HepG2 (cell line): ENCODE measurements around the gene NOTCH4. TPM values are rescaled to one million over a fixed set of nuclear protein-coding genes. Genes with fewer than 3 reads are reported as not detected.

Source experiments
- ARNT ChIP-seq: fragments of 450-650 bp; IDR thresholded peaks from 2 replicates; pipeline ENCODE4 v1.6.1; 2017
- EED ChIP-seq: sonication (generic); formaldehyde crosslinking; IDR thresholded peaks from 2 replicates; pipeline ENCODE4 v1.5.0; 2020; ENCODE audit warnings: mild to moderate bottlenecking, missing genetic modification reagents
- EP300 ChIP-seq, 3 experiments: sonication (generic) in 1 of 3; formaldehyde crosslinking in 1 of 3; IDR thresholded peaks; 2 replicates each; pipeline versions ENCODE4 v1.5.1 to v1.6.1; 2011 to 2020; ENCODE audit warnings: low read depth in 2 of 3, low read length in 2 of 3, borderline replicate concordance in 1 of 3, improper control_type of control experiment in 1 of 3, mild to moderate bottlenecking in 1 of 3, missing genetic modification reagents in 1 of 3, moderate library complexity in 1 of 3
- FOSL2 ChIP-seq: sonication (generic); formaldehyde crosslinking; IDR thresholded peaks from 2 replicates; pipeline ENCODE4 v1.4.0; 2020; ENCODE audit warnings: missing genetic modification reagents
- HNRNPK ChIP-seq: fragments of 200-400 bp; formaldehyde crosslinking; IDR thresholded peaks from 2 replicates; pipeline ENCODE4 v1.6.1; 2018; ENCODE audit warnings: low read length, low read depth, moderate library complexity, mild to moderate bottlenecking; ENCODE audit not compliant: poor library complexity, severe bottlenecking
- IKZF4 ChIP-seq: sonication (generic); formaldehyde crosslinking; IDR thresholded peaks from 2 replicates; pipeline ENCODE4 v1.5.1; 2020; ENCODE audit warnings: borderline replicate concordance, mild to moderate bottlenecking, low read depth, missing genetic modification reagents; ENCODE audit errors: not compliant biosample characterization
- MAFK ChIP-seq, 2 experiments: IDR thresholded peaks in 1 of 2; conservative IDR thresholded peaks in 1 of 2; 2 replicates each; pipeline ENCODE4 v1.6.1; 2011; ENCODE audit warnings: improper control_type of control experiment in 2 of 2, low read length in 2 of 2
- NRL ChIP-seq: sonication (generic); formaldehyde crosslinking; IDR thresholded peaks from 2 replicates; pipeline ENCODE4 v1.5.0; 2020; ENCODE audit warnings: missing genetic modification reagents, mild to moderate bottlenecking, moderate library complexity, borderline replicate concordance
- SALL1 ChIP-seq: sonication (generic); formaldehyde crosslinking; IDR thresholded peaks from 2 replicates; pipeline ENCODE4 v1.8.0; 2022; ENCODE audit warnings: mild to moderate bottlenecking, missing genetic modification reagents
- SCMH1 ChIP-seq: sonication (generic); formaldehyde crosslinking; IDR thresholded peaks from 2 replicates; pipeline ENCODE4 v1.9.0; 2021; ENCODE audit warnings: missing genetic modification reagents, mild to moderate bottlenecking, borderline replicate concordance
- TBX3 ChIP-seq: fragments of 450-650 bp; IDR thresholded peaks from 2 replicates; pipeline ENCODE4 v1.6.1; 2017; ENCODE audit warnings: antibody characterized with exemption, mild to moderate bottlenecking, inconsistent platforms, borderline replicate concordance
- ZNF10 ChIP-seq: sonication (generic); formaldehyde crosslinking; IDR thresholded peaks from 2 replicates; pipeline ENCODE4 v1.4.0; 2020; ENCODE audit warnings: mild to moderate bottlenecking, low read depth, missing genetic modification reagents, borderline replicate concordance
- ZNF232 ChIP-seq: sonication (generic); formaldehyde crosslinking; IDR thresholded peaks from 2 replicates; pipeline ENCODE4 v1.4.0; 2020; ENCODE audit warnings: missing genetic modification reagents, borderline replicate concordance
- ZNF337 ChIP-seq: sonication (generic); formaldehyde crosslinking; IDR thresholded peaks from 2 replicates; pipeline ENCODE4 v1.5.1; 2020; ENCODE audit warnings: missing genetic modification reagents, low read depth, mild to moderate bottlenecking, borderline replicate concordance
- ZNF382 ChIP-seq: sonication (generic); formaldehyde crosslinking; IDR thresholded peaks from 2 replicates; pipeline ENCODE4 v1.5.0; 2020; ENCODE audit warnings: missing genetic modification reagents, mild to moderate bottlenecking, borderline replicate concordance
- ZNF484 ChIP-seq: sonication (generic); formaldehyde crosslinking; IDR thresholded peaks from 2 replicates; pipeline ENCODE4 v1.5.1; 2020; ENCODE audit warnings: mild to moderate bottlenecking, low read depth, missing genetic modification reagents, borderline replicate concordance
- ZNF513 ChIP-seq: sonication (generic); formaldehyde crosslinking; conservative IDR thresholded peaks from 2 replicates; pipeline ENCODE4 v1.5.0; 2020; ENCODE audit warnings: missing genetic modification reagents
- ZNF644 ChIP-seq: IDR thresholded peaks from 2 replicates; pipeline ENCODE4 v1.6.1; 2016; ENCODE audit warnings: low read depth
- ZNF660 ChIP-seq: sonication (generic); formaldehyde crosslinking; IDR thresholded peaks from 2 replicates; pipeline ENCODE4 v1.5.1; 2020; ENCODE audit warnings: mild to moderate bottlenecking, low read depth, missing genetic modification reagents, borderline replicate concordance
- ZNF800 ChIP-seq: sonication (generic); formaldehyde crosslinking; IDR thresholded peaks from 2 replicates; pipeline ENCODE4 v1.4.0; 2020; ENCODE audit warnings: missing genetic modification reagents
- ZNF879 ChIP-seq: sonication (generic); formaldehyde crosslinking; IDR thresholded peaks from 2 replicates; pipeline ENCODE4 v1.8.1; 2023; ENCODE audit warnings: missing genetic modification reagents
- ZSCAN29 ChIP-seq: sonication (generic); formaldehyde crosslinking; conservative IDR thresholded peaks from 2 replicates; pipeline ENCODE4 v1.4.0; 2020; ENCODE audit warnings: mild to moderate bottlenecking, missing genetic modification reagents
- ZXDC ChIP-seq: sonication (generic); formaldehyde crosslinking; IDR thresholded peaks from 2 replicates; pipeline ENCODE4 v1.5.0; 2020; ENCODE audit warnings: mild to moderate bottlenecking, missing genetic modification reagents
- polyA plus RNA-seq, 8 experiments: library from polyadenylated mRNA; depleted of rRNA in 3 of 8; stranded (reverse) in 7 of 8; unstranded in 1 of 8; fragments of >200 nt; fragmentation: Illumina TruSeq in 4 of 8; extraction: Trizol in 4 of 8; gene quantifications; 2 replicates each; pipeline versions ENCODE4 v1.2.1 to v1.2.3, GENCODE V29; 2011 to 2016; ENCODE audit warnings: low read depth in 4 of 8, missing spikeins in 1 of 8, mixed read lengths in 1 of 8; ENCODE audit not compliant: insufficient read depth in 1 of 8
- total RNA-seq, 5 experiments: library from RNA; depleted of rRNA; stranded (reverse); fragments of >200 nt; fragmentation: Illumina TruSeq; extraction: Trizol; gene quantifications; 2 replicates each; pipeline ENCODE4 v1.2.3, GENCODE V29; 2016; ENCODE audit warnings: low read depth in 1 of 5

Gene NOTCH4
- total and polyA plus RNA-seq, 2 of the 13 experiments (the other 11 are each of a cell fraction or from before 2014, with no cell fraction given) = 0.51 to 0.83 TPM

GRCh38 chr6:32177183-32177787 lies 46.6 kb downstream of the NOTCH4 start (continued):
- TF ChIP-seq NRL (CRISPR knock-in tag) = no peak
- no peak; the same call in 1 of the 2 replicates for TF ChIP-seq ZNF337 (CRISPR knock-in tag)
- no peak for TF ChIP-seq ZNF644 (CRISPR knock-in tag)
- no peak for TF ChIP-seq EP300 (IDR thresholded peaks at IDR 0.05; ENCODE audit: low read depth in 2 of 2, low read length in 2 of 2)
- no peak for TF ChIP-seq EP300 (CRISPR knock-in tag; IDR thresholded peaks at IDR 0.05; ENCODE audit: borderline replicate concordance)
- TF ChIP-seq ZSCAN29 = no peak
- no peak for TF ChIP-seq ZXDC (CRISPR knock-in tag)
- TF ChIP-seq ZNF10 = no peak
- TF ChIP-seq ZNF484 = no peak
- TF ChIP-seq ZNF800 (CRISPR knock-in tag) = no peak
- no peak for TF ChIP-seq HNRNPK
- no peak for TF ChIP-seq ARNT
- TF ChIP-seq EED (CRISPR knock-in tag) = no peak
- TF ChIP-seq TBX3 = no peak
- no peak for TF ChIP-seq ZNF513 (CRISPR knock-in tag)
- TF ChIP-seq ZNF382 (CRISPR knock-in tag) = no peak
- TF ChIP-seq IKZF4 (CRISPR knock-in tag) = no peak
- TF ChIP-seq SCMH1 = no peak
- TF ChIP-seq ZNF232 (CRISPR knock-in tag) = no peak
- no peak for TF ChIP-seq FOSL2
- TF ChIP-seq ZNF879 (CRISPR knock-in tag) = no peak
- no peak for TF ChIP-seq MAFK (conservative IDR thresholded peaks at IDR 0.05 in 1 of 2, IDR thresholded peaks at IDR 0.05 in 1 of 2; ENCODE audit: low read length in 2 of 2)
- TF ChIP-seq ZNF660 = no peak
- no peak; the same call in 1 of the 2 replicates for TF ChIP-seq SALL1
